Thymus (tissue), 14 donors: ENCODE results near the gene YPEL1. TPM values are rescaled to one million over a fixed set of nuclear protein-coding genes. Genes with fewer than 3 reads are reported as not detected.
A peak's percentile ranks its signal among the peaks of the same experiment; 100 is the strongest.

Experiments used
- DNase-seq, 9 donors: peaks; one replicate each; pipeline ENCODE4 v3.0.0-alpha.2; 2013; ENCODE audit warnings: low spot score in 9 of 9, low read depth in 6 of 9, missing footprints in 1 of 9
- H3K27ac ChIP-seq, 2 donors: one replicate each; pipeline ENCODE4 v1.5.1; 2013; ENCODE audit warnings: control low read depth in 1 of 2, low read depth in 1 of 2, low read length in 1 of 2, mild to moderate bottlenecking in 1 of 2, moderate library complexity in 1 of 2
- H3K27me3 ChIP-seq, 2 donors: one replicate each; pipeline ENCODE4 v1.5.1; 2013; ENCODE audit warnings: low read length in 1 of 2; ENCODE audit not compliant: control insufficient read depth in 2 of 2, insufficient read depth in 1 of 2
- H3K36me3 ChIP-seq, 2 donors: one replicate each; pipeline ENCODE4 v1.5.1; 2013; ENCODE audit warnings: low read length in 1 of 2, mild to moderate bottlenecking in 1 of 2, moderate library complexity in 1 of 2; ENCODE audit not compliant: control insufficient read depth in 2 of 2, insufficient read depth in 2 of 2
- H3K4me1 ChIP-seq, 2 donors: one replicate each; pipeline ENCODE4 v1.5.1; 2013; ENCODE audit warnings: low read length in 2 of 2; ENCODE audit not compliant: control insufficient read depth in 2 of 2, insufficient read depth in 2 of 2
- H3K4me3 ChIP-seq, 2 donors: one replicate each; pipeline ENCODE4 v1.5.1; 2013; ENCODE audit warnings: low read length in 2 of 2, control low read depth in 1 of 2, mild to moderate bottlenecking in 1 of 2
- H3K9me3 ChIP-seq, 2 donors: one replicate each; pipeline ENCODE4 v1.5.1; 2013; ENCODE audit warnings: low read length in 1 of 2, mild to moderate bottlenecking in 1 of 2; ENCODE audit not compliant: control insufficient read depth in 2 of 2, insufficient read depth in 1 of 2
- WGBS: extraction: QIAGEN DNeasy Blood & Tissue Kit; methylation state at CpG from one replicate; pipeline ENCODE4 v1.1.7; 2013; 5-methylcytosine and 5-hydroxymethylcytosine counted together
- long read RNA-seq, 10 donors: transcript quantifications; one replicate each; lab custom pipeline, GENCODE V29; 2026
- polyA plus RNA-seq: library from polyadenylated mRNA; stranded (reverse); fragments of 200-250 nt; gene quantifications from one replicate; pipeline ENCODE4 v1.2.3, GENCODE V29; 2013
- total RNA-seq: library from RNA; stranded (reverse); fragments of 120-200 nt; gene quantifications from one replicate; pipeline ENCODE4 v1.2.4, GENCODE V29; 2013
- donor health status: healthy.

The YPEL1 gene
- 9.1 TPM for total RNA-seq
- 14.2 TPM for polyA plus RNA-seq
- long read RNA-seq, donor 1, full-length matches to known transcripts = 1 of 1 reads
- long read RNA-seq, donor 1, partial matches to known transcripts = 0 of 1 reads
- long read RNA-seq, donor 1, other reads (novel, unspliced or antisense) = 0 of 1 reads
- long read RNA-seq, donor 2, full-length matches to known transcripts = 2 of 2 reads
- long read RNA-seq, donor 2, partial matches to known transcripts = 0 of 2 reads
- long read RNA-seq, donor 2, other reads (novel, unspliced or antisense) = 0 of 2 reads
- long read RNA-seq, donor 3, full-length matches to known transcripts = 5 of 5 reads
- long read RNA-seq, donor 3, partial matches to known transcripts = 0 of 5 reads
- long read RNA-seq, donor 3, other reads (novel, unspliced or antisense) = 0 of 5 reads
- long read RNA-seq, donor 4 = 0 reads
- long read RNA-seq, donor 5, full-length matches to known transcripts = 5 of 5 reads
- long read RNA-seq, donor 5, partial matches to known transcripts = 0 of 5 reads
- long read RNA-seq, donor 5, other reads (novel, unspliced or antisense) = 0 of 5 reads
- long read RNA-seq, donor 6, full-length matches to known transcripts = 2 of 2 reads
- long read RNA-seq, donor 6, partial matches to known transcripts = 0 of 2 reads
- long read RNA-seq, donor 6, other reads (novel, unspliced or antisense) = 0 of 2 reads
- long read RNA-seq, donor 7, full-length matches to known transcripts = 1 of 1 reads
- long read RNA-seq, donor 7, partial matches to known transcripts = 0 of 1 reads
- long read RNA-seq, donor 7, other reads (novel, unspliced or antisense) = 0 of 1 reads
- long read RNA-seq, donor 8, full-length matches to known transcripts = 4 of 4 reads
- long read RNA-seq, donor 8, partial matches to known transcripts = 0 of 4 reads
- long read RNA-seq, donor 8, other reads (novel, unspliced or antisense) = 0 of 4 reads
- long read RNA-seq, donor 9, full-length matches to known transcripts = 2 of 2 reads
- long read RNA-seq, donor 9, partial matches to known transcripts = 0 of 2 reads
- long read RNA-seq, donor 9, other reads (novel, unspliced or antisense) = 0 of 2 reads
- long read RNA-seq, donor 10, full-length matches to known transcripts = 4 of 4 reads
- long read RNA-seq, donor 10, partial matches to known transcripts = 0 of 4 reads
- long read RNA-seq, donor 10, other reads (novel, unspliced or antisense) = 0 of 4 reads

GRCh38 chr22:21735200-21736083, at the start of gene YPEL1:
Gene YPEL1 (minus strand): TSS chr22:21735794. CDS start chr22:21710744, 25,050 bp downstream.
- Histone ChIP-seq H3K9me3 (no peaks in the 10 kb centered on the region), H3K4me1 (peaks cover 15 to 25% of the 10 kb centered on the region in 2 donors), H3K36me3 (peaks cover 3 to 5% of the 10 kb centered on the region in 2 donors), H3K27ac (peak within 1 kb of the TSS; percentile 77 to 89), H3K4me3 (peak within 1 kb of the TSS; percentile 60 to 83), H3K27me3 (peaks cover 0 to 3% of the 10 kb centered on the region in 2 donors)
- peak; percentile 65 to 97 (median 95) for DNase-seq
- WGBS = under 1% methylated on average over 102 of the region's 102 CpGs

GRCh38 chr22:21780259-21780658, 44.7 kb upstream of the YPEL1 start:
- Histone ChIP-seq H3K4me1 (no peaks in the 10 kb centered on the region), H3K27ac (no peak overlapping the region), H3K9me3 (no peaks in the 10 kb centered on the region), H3K27me3 (no peaks in the 10 kb centered on the region), H3K36me3 (peaks cover 41 to 52% of the 10 kb centered on the region in 2 donors), H3K4me3 (no peak overlapping the region)
- 95% methylated on average over 2 of the region's 2 CpGs for WGBS
- no peak for DNase-seq

GRCh38 chr22:21779444-21779843, 43.9 kb upstream of the YPEL1 start:
- Histone ChIP-seq H3K4me3 (no peak overlapping the region), H3K36me3 (peaks cover 35 to 49% of the 10 kb centered on the region in 2 donors)
- WGBS = 98% methylated on average over 2 of the region's 2 CpGs

GRCh38 chr22:21778705-21779363, 43.2 kb upstream of the YPEL1 start:
- WGBS = 97% methylated on average over 4 of the region's 4 CpGs
- H3K36me3 ChIP-seq = peaks cover 38 to 53% of the 10 kb centered on the region in 2 donors
- no peaks in the 10 kb centered on the region for H3K27me3 ChIP-seq
- DNase-seq = no peak
- H3K4me1 ChIP-seq = peaks cover 0 to 2% of the 10 kb centered on the region in 2 donors
- H3K27ac ChIP-seq = no peak overlapping the region
- H3K4me3 ChIP-seq = no peak overlapping the region
- H3K9me3 ChIP-seq = no peaks in the 10 kb centered on the region

More at GRCh38 chr22:21779444-21779843, 43.9 kb upstream of the YPEL1 start:
- Histone ChIP-seq H3K9me3 (no peaks in the 10 kb centered on the region), H3K27me3 (no peaks in the 10 kb centered on the region), H3K27ac (no peak overlapping the region), H3K4me1 (peaks cover 0 to 2% of the 10 kb centered on the region in 2 donors)
- DNase-seq = no peak

- 97% methylated on average over 4 of the region's 4 CpGs for WGBS
These were observed 36.0 kb upstream of the YPEL1 start for GRCh38 chr22:21771631-21771976.

GRCh38 chr22:21768435-21768834, 32.8 kb upstream of the YPEL1 start:
- H3K36me3 ChIP-seq = peaks cover 80 to 91% of the 10 kb centered on the region in 2 donors
- H3K4me1 ChIP-seq = peaks cover 6 to 48% of the 10 kb centered on the region in 2 donors
- WGBS = 99% methylated on average over 1 of the region's 1 CpG

More at GRCh38 chr22:21771631-21771976, 36.0 kb upstream of the YPEL1 start:
- H3K4me1 ChIP-seq = peaks cover 6 to 21% of the 10 kb centered on the region in 2 donors
- no peaks in the 10 kb centered on the region for H3K9me3 ChIP-seq
- peaks cover 59 to 70% of the 10 kb centered on the region in 2 donors for H3K36me3 ChIP-seq
- no peak for DNase-seq
- no peak overlapping the region for H3K27ac ChIP-seq
- H3K4me3 ChIP-seq = no peak overlapping the region
- no peaks in the 10 kb centered on the region for H3K27me3 ChIP-seq

GRCh38 chr22:21766691-21767462, 31.3 kb upstream of the YPEL1 start:
- peaks cover 85 to 95% of the 10 kb centered on the region in 2 donors for H3K36me3 ChIP-seq
- peak in 4 of 9 donors; percentile 28 to 69 (median 36) for DNase-seq
- peak overlapping the region in 1 of 2 donors; percentile 85 for H3K27ac ChIP-seq
- H3K27me3 ChIP-seq = no peaks in the 10 kb centered on the region
- H3K4me1 ChIP-seq = peaks cover 6 to 48% of the 10 kb centered on the region in 2 donors
- H3K4me3 ChIP-seq = no peak overlapping the region
- 54% methylated on average over 15 of the region's 15 CpGs for WGBS
- no peaks in the 10 kb centered on the region for H3K9me3 ChIP-seq

More at GRCh38 chr22:21768435-21768834, 32.8 kb upstream of the YPEL1 start:
- no peaks in the 10 kb centered on the region for H3K9me3 ChIP-seq
- no peak for DNase-seq
- no peak overlapping the region for H3K27ac ChIP-seq
- no peak overlapping the region for H3K4me3 ChIP-seq
- no peaks in the 10 kb centered on the region for H3K27me3 ChIP-seq
